ENCODE results near the gene CACNA1C. TPM values are rescaled to one million over a fixed set of nuclear protein-coding genes. Genes with fewer than 3 reads are reported as not detected.
"Not testable (repeated sequence)": the region's sequence is repeated elsewhere in the genome, so short reads cannot be mapped to it uniquely, and the experiment has no call there.

CACNA1C gene
- total RNA-seq, 1 donor from 2014 or later: 0.51 TPM

- no peak for DNase-seq (ENCODE audit: low read depth in 2 of 2)
Observed at GRCh38 chr12:2110849-2111566, 58.2 kb downstream of the CACNA1C start.

GRCh38 chr12:2111826-2112225 lies 59.0 kb downstream of the CACNA1C start:
- no peak for DNase-seq (ENCODE audit: low read depth in 2 of 2)

- DNase-seq (ENCODE audit: low read depth in 2 of 2): no peak
Observed at GRCh38 chr12:2112401-2112800, 59.6 kb downstream of the CACNA1C start.

GRCh38 chr12:2113119-2113912 lies 60.5 kb downstream of the CACNA1C start:
- DNase-seq (ENCODE audit: low read depth in 2 of 2): no peak

- no peak for DNase-seq (ENCODE audit: low read depth in 2 of 2)
Observed at GRCh38 chr12:2114071-2114470, 61.3 kb downstream of the CACNA1C start.

GRCh38 chr12:2115101-2115845 lies 62.5 kb downstream of the CACNA1C start:
- no peak for DNase-seq (ENCODE audit: low read depth in 2 of 2)

GRCh38 chr12:2117541-2117940 lies 64.8 kb downstream of the CACNA1C start:
- no peak for DNase-seq (ENCODE audit: low read depth in 2 of 2)

- no peak for DNase-seq (ENCODE audit: low read depth in 2 of 2)
Observed at GRCh38 chr12:2118061-2118460, 65.3 kb downstream of the CACNA1C start.

GRCh38 chr12:2118481-2119255 lies 65.9 kb downstream of the CACNA1C start:
- no peak for DNase-seq (ENCODE audit: low read depth in 2 of 2)

- DNase-seq (ENCODE audit: low read depth in 2 of 2): no peak
Observed at GRCh38 chr12:2119266-2119665, 66.5 kb downstream of the CACNA1C start.

- no peak for DNase-seq (ENCODE audit: low read depth in 2 of 2)
Observed at GRCh38 chr12:2120982-2121758, 68.4 kb downstream of the CACNA1C start.

- DNase-seq (ENCODE audit: low read depth in 2 of 2): no peak
Observed at GRCh38 chr12:2124466-2125023, 71.8 kb downstream of the CACNA1C start.

GRCh38 chr12:2125651-2126522 lies 73.1 kb downstream of the CACNA1C start:
- no peak for DNase-seq (ENCODE audit: low read depth in 2 of 2)

- no peak for DNase-seq (ENCODE audit: low read depth in 2 of 2)
Observed at GRCh38 chr12:2126676-2127406, 74.1 kb downstream of the CACNA1C start.

- no peak for DNase-seq (ENCODE audit: low read depth in 2 of 2)
Observed at GRCh38 chr12:2129076-2129475, 76.3 kb downstream of the CACNA1C start.

GRCh38 chr12:2135661-2136418 lies 83.1 kb downstream of the CACNA1C start:
- DNase-seq (ENCODE audit: low read depth in 2 of 2): not testable (repeated sequence)

- no peak for DNase-seq (ENCODE audit: low read depth in 2 of 2)
Observed at GRCh38 chr12:2136901-2137300, 84.1 kb downstream of the CACNA1C start.

GRCh38 chr12:2137711-2138110 lies 84.9 kb downstream of the CACNA1C start:
- no peak for DNase-seq (ENCODE audit: low read depth in 2 of 2)
